GM12801 (cell line): ENCODE data around the gene ROPN1.

Experiments
- CTCF ChIP-seq: IDR thresholded peaks from one replicate; pipeline ENCODE4 v1.5.1; 2011; ENCODE audit warnings: control low read depth; ENCODE audit not compliant: insufficient read length; ENCODE audit errors: extremely low read depth

ROPN1 gene

GRCh38 chr3:123941542-123941941 is 50.4 kb downstream of the ROPN1 start:
- no peak for TF ChIP-seq CTCF

- TF ChIP-seq CTCF, result no peak
Observed at GRCh38 chr3:123941121-123941520, 50.8 kb downstream of the ROPN1 start.

GRCh38 chr3:123939706-123940105 is 52.2 kb downstream of the ROPN1 start:
- TF ChIP-seq CTCF, result no peak

GRCh38 chr3:123936400-123936799 is 55.5 kb downstream of the ROPN1 start:
- TF ChIP-seq CTCF, result no peak

GRCh38 chr3:123935830-123936229 is 56.1 kb downstream of the ROPN1 start:
- TF ChIP-seq CTCF, result no peak

- no peak for TF ChIP-seq CTCF
Observed at GRCh38 chr3:123934250-123934649, 57.7 kb downstream of the ROPN1 start.

GRCh38 chr3:123930445-123930844 is 61.5 kb downstream of the ROPN1 start:
- TF ChIP-seq CTCF, result no peak

- TF ChIP-seq CTCF, result no peak
Observed at GRCh38 chr3:123929325-123929724, 62.6 kb downstream of the ROPN1 start.
